CD4-positive, alpha-beta T cell treated with Interleukin-21 for 1 hour (primary cell): ENCODE results near the gene SPTBN5.

Experiments
- DNase-seq: peaks from one replicate; pipeline ENCODE4 v3.0.0-alpha.2; 2020

SPTBN5 gene

DNA sequence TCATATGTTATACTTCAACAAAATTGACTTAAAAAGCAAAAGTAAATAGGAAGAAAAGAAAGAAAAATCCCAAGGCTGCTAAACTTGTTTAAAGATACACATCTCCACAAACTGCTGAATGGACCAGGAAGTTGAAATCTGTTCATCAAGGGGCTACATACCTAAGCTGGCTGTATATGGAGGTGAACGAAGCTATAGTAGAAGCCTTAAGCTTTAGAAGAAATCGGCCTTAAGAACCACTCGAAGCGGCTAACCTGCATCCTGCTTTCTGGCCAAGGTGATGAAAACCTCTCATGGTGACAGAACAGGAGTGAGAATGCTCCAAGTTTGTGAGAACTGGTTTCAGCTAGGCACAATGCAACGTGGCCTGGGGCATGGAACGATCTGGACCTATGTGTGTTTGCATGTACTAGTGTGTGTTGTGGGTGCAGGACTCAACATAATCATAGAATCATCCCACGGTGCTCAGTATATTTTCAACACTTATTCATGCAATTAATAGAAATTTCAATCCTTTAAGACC, 31.3 kb upstream of the SPTBN5 start:
- no peak for DNase-seq

- DNase-seq: no peak
Measured at GRCh38 chr15:41923401-41923997, 29.6 kb upstream of the SPTBN5 start.

DNA sequence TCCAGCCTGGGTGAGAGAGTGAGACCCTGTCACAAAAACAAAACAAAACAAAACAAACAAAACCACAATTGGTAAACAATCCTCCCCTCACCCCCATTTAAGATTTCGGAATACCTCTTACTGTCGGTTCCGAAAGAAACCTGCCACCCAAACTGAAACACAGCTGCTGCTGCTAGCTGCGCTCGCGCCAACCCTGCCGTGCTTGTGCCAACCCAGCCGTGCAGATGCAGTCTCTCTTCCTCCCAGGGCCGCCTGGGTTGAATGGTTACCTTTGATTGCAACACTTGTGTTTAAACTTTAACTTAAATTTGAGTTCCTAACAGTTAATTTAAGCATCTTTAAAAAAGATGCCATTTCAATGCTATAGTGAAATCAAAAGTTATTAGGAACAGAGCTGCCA, 28.5 kb upstream of the SPTBN5 start:
- no peak for DNase-seq

DNA sequence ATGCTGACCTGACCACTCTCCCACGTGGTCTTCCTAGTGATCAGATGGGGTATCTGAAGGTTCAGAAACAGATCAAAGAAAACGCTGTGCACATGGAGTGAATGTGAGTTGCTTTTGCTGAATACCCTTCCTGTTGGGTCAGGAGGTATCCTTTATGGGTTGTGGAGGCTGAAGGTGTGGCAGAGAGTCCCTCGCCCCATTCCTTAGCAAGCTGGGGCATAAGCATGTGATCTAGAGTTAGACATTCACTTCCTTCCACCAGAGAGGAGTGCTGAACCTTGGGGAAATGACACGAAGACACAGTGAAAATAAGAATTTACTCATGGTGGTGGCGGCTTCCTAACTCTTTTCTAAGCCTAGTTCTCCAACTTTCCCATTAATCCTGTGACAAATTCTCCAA, 27.8 kb upstream of the SPTBN5 start:
- no peak for DNase-seq

DNA sequence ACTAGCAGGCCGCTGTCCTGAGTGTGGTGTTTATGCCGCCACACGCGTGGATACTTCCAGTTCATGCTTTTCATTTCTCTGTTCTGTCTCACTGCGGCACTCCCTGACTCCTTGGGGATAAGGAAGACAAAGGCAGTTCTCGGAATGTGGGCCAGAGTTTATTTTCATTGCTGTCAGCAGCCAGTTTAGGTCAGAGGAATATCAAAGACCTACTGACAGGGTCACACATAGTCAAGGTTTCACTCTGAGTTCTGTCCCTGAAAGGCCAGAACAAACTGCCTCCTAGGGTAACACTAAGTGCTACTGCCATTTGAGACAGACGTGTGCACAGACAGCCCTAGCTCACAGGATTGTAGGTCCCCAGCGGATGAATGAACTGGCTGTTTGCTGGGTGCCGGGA, 27.3 kb upstream of the SPTBN5 start:
- no peak for DNase-seq

DNA sequence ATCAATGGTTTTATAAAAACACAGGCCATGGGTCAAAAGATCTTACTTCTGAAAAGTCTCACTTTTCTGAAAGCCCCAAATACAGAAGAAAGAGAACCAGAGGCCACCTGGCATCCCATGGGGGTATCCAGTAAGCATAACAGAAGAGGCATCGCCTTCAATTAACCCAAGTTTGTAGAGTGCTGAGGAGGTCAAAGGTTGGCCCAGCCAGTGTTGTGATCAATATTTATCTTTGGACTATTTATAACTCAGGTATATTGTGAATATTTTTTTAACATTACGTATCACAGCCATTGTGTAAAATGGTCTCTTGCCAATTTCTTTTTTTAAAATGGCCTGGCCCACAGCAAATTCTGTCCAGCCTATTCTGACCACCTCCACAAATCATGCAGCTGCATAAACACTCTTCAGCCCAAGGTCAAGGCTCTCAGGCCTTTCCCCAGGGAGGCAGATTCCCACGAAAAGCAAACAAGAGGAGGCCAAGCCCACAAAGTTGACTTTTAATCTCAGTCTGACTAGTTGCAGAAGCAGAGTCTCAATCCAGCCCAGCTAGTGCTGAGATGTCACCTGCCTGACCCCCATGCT, 26.2 kb upstream of the SPTBN5 start:
- DNase-seq: no peak

DNA sequence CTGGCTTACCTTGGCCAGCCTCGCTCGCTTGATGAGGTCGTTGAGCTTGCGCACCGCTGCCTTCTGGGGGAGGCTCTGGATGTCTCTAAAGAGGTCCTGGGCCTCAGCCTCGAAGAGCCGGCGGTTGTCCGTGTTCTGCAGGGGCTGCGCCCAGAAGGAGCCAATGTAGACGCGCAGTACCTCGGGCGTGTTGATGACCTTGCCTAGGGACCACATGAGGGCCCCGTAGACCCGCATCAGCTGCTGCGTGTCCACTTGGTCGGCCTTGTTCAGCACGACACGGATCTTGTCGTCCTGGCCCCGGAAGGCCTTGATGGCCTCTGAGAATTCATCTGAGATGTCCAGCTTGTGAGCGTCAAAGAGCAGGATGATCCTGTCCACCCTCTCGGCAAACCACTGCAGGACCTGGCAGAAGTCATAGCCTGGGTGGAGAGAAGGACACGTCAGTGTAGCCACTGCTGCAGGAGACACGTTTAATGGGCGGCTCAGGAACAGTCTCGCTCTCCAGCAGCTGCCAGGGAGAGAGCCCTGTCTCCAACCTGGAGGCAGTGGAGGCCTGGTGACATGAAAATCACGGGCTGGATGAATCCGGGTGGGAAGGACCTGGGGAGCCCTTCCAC, 25.5 kb upstream of the SPTBN5 start:
- DNase-seq: no peak

DNA sequence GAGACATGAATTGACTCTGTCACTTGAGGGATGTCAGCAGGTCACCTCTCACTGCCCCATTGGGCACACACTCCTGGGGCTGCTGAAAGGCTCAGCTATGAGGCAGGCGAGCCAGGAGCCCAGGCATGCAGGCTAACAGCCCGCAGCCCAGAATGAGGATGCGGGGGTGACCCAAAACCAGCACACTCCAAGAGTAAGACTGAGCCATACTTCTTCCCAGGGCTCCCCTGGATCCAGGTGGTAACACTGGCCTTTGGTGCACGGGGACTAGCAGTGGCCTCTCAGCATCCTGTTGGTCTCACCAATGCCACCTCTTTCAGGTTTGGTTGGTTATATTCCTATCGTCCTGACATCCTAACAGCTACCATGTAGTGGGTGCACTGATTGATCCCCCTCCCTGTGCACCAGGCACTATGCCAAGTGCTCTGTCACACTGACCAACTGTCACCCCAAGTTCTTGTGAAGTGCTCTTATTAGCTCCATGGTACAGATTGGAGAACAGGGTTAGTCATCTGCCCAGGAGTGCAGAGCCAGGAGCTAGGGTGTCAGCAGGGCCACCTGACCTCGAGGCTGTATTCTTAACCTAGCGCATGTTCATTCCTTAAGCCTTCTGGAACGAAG, 24.8 kb upstream of the SPTBN5 start:
- no peak for DNase-seq

- DNase-seq: no peak
Measured at GRCh38 chr15:41917767-41918430, 24.0 kb upstream of the SPTBN5 start.

- DNase-seq: no peak
Measured at GRCh38 chr15:41915255-41915994, 21.6 kb upstream of the SPTBN5 start.

- no peak for DNase-seq
Measured at GRCh38 chr15:41914411-41914810, 20.6 kb upstream of the SPTBN5 start.

GRCh38 chr15:41913256-41913655, 19.4 kb upstream of the SPTBN5 start:
- DNase-seq: no peak

- DNase-seq: no peak
Measured at GRCh38 chr15:41911691-41912345, 18.0 kb upstream of the SPTBN5 start.

DNA sequence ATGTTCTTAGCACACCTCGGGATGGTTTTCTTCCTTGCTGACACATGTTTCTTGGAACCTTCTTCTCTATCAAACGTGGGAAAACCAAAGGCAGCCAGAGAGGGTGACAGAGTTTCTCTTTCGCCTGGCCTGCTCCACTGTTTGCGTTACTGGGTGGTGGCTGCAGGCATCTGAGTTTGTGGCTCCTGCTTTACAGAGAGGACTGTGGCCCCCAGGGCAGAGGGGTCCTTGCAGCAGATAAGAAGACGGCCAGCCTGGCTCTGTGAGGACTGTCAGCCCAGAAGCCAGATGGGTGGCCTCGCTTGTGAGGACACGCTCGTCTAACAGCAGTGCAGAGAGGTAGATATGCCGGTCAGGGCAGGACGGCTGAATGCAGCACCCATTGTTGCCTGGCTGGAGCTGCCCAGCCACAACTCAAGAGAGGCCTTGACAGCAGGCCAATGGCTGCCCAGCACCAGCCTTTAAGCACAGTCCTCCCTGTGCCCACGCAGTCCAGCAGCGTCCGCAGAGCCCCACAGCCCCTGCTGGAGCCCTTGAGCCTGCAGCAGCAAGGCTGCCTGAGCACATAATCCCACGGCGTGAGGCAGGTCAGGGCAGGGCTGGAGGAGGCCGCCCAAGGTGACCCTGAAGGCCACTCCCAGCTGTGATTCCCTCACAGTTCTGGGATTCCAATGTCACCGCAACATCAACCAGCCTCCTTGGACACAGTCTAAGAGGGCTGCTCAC, 15.0 kb upstream of the SPTBN5 start:
- no peak for DNase-seq

GRCh38 chr15:41907141-41907540, 13.3 kb upstream of the SPTBN5 start:
- DNase-seq: no peak

DNA sequence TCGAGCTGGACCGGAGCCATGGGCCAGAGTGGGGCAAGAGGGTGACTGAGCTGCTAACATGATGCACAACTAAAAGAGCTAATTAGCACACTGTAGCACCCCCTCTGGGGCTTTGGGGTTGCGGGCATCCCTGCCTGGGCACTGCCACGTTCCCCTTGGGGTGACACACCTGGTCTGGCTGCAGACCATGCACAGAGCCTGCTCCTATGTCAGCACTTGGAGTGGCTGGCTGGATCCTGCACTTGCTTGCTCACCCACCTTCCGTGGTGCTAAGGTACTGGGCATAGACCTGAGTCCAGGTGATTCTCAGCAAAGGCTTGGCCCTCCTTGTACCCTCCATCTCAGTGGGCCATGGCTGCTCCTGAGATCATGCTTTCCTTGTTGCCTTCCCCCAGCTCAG, 12.8 kb upstream of the SPTBN5 start:
- DNase-seq: no peak

DNA sequence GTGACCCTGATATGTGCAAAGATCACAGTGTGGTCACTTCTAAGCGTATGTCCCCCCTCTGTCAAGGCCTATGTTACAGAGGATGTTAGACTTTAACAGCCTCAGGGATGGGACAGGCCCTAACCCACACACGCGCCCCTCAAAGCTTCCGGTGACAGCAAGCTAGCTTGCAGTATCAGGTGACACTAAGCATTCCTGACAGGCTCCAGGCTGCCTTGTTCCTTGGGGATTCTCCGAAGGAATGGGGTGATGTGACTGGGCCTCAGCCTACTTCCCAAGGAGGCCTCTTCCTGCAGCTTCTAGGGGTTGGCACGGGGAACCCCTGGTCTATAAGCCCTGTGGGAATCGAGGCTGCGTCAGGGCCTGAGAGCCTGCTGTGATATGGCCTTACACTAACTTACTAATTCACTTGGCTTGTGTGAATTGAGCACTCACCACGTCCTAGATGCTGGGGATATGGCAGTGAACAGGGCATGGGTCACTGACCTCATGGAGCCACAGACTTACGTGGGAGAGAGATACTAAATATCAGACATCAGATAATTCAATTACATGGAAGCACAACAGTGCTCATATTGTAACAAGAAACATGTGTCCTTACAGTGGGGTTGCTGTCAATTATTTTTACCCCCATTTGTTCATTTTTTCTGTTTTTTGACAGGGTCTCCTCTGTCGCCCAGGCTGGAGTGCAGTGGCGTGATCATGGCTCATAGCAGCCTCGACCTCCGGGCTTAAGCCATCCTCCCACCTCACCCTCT, 11.4 kb upstream of the SPTBN5 start:
- no peak for DNase-seq

DNA sequence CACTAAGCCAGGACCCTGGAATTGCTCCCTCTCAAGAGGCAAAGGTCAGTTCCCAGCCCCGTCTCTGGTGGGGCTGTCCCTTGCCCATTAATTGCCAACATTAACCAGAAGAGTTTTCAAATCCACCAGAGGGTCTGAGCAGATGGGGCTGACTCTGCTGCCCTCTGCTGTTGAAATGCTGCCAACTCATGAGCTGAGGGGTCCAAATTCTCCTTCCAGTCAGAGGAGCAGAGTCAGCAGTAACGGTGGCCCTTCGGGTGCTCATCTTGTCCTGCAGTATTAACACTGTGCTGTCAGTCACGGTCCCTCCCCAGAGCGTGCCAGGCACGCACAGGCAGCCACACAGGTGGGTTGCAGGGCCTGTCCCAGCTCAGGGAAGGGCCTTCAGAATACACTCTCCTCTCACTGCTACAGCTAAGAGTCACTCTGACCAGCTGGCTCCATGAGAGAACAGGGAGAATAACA, 10.7 kb upstream of the SPTBN5 start:
- peak; percentile 79 for DNase-seq

- DNase-seq: no peak
Measured at GRCh38 chr15:41903782-41904181, 9.9 kb upstream of the SPTBN5 start.

- no peak for DNase-seq
Measured at GRCh38 chr15:41901431-41901830, 7.6 kb upstream of the SPTBN5 start.
